ENCODE data around the gene SP2. TPM values are rescaled to one million over a fixed set of nuclear protein-coding genes. Genes with fewer than 3 reads are reported as not detected.

The SP2 gene
- total and polyA plus RNA-seq, 2 donors (not counting 1 experiment from before 2014, with no cell fraction given), result 25.4 to 32.5 TPM

- no peak for DNase-seq
- Histone ChIP-seq H2AFZ (ENCODE audit: insufficient read depth, low read depth, low read length, poor library complexity, severe bottlenecking) (no peak overlapping the region), H3K4me2 (replicated peaks; ENCODE audit: low read depth, low read length, poor library complexity, severe bottlenecking) (no peak overlapping the region), H3K4me3 (ENCODE audit: control extremely low read depth in 1 of 5, extremely low read depth in 1 of 5, insufficient read depth in 1 of 5, low read depth in 2 of 5, low read length in 4 of 5) (no peak overlapping the region), H3K9ac (ENCODE audit: low read length) (no peak overlapping the region), H4K20me1 (ENCODE audit: control insufficient read depth, insufficient read depth, low read length, poor library complexity, severe bottlenecking) (no peaks in the 10 kb centered on the region), H3K27me3 (replicated peaks in 1 of 4; ENCODE audit: control extremely low read depth in 1 of 4, control insufficient read depth in 3 of 4, insufficient read depth in 4 of 4, low read length in 3 of 4) (no peaks in the 10 kb centered on the region), H3K36me3 (replicated peaks in 1 of 2; ENCODE audit: control extremely low read depth in 1 of 2, control insufficient read depth in 1 of 2, extremely low read depth in 1 of 2, insufficient read depth in 2 of 2, low read length in 1 of 2) (peaks cover 17 to 65% of the 10 kb centered on the region in 2 experiments), H3K9me3 (ENCODE audit: control extremely low read depth in 1 of 3, control insufficient read depth in 2 of 3, insufficient read depth in 1 of 3, low read length in 2 of 3) (no peaks in the 10 kb centered on the region), H3K4me1 (ENCODE audit: control insufficient read depth in 2 of 2, insufficient read depth in 2 of 2, low read length in 2 of 2) (no peaks in the 10 kb centered on the region), H3K79me2 (ENCODE audit: control insufficient read depth, insufficient read depth, low read length) (peaks cover 4% of the 10 kb centered on the region), H3K27ac (ENCODE audit: low read length in 2 of 2) (no peak overlapping the region)
- no peak overlapping the region for H3K4me3 Mint-ChIP-seq
- H3K4me1 Mint-ChIP-seq, result no peaks in the 10 kb centered on the region
- 94% methylated on average over 16 of the region's 23 CpGs for WGBS (ENCODE audit: insufficient coverage)
- no peak for TF ChIP-seq CTCF (IDR thresholded peaks at IDR 0.05)
- no peak for TF ChIP-seq EZH2 (IDR thresholded peaks at IDR 0.05; ENCODE audit: borderline replicate concordance, insufficient read depth, low read depth, low read length, poor library complexity, severe bottlenecking)
- ChIA-PET POLR2A (no interaction called here), CTCF (interaction anchor here (1.1 to 1.8 kb wide), 2 partner anchors 22 to 25 kb away, joined by 5 to 6 read pairs; no protein-coding TSS in a partner anchor)
- H3K27me3 Mint-ChIP-seq, result no peaks in the 10 kb centered on the region
- ATAC-seq (ENCODE audit: low read depth), result no peak
- H3K27ac Mint-ChIP-seq, result no peak overlapping the region
- H3K9me3 Mint-ChIP-seq (ENCODE audit: insufficient read depth), result no peaks in the 10 kb centered on the region
- intact Hi-C loops (cut with micrococcal nuclease), result no loop called here
These were observed 29.0 kb downstream of the SP2 start for GRCh38 chr17:47924785-47925677.

DNA sequence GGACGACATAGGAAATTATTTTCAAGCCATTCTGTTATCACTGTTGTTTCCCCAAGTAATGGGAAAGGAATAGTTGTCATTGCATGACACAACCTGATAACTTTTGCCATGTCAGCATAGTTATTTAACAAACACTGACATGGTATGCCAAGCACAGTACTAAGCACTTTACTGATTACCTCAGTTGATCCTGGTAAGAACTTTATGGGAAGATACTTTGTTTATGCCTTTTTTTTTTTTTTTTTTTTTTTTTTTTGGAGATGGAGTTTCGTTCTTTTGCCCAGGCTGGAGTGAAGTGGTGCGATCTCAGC lies 29.6 kb downstream of the SP2 start:
- Histone ChIP-seq H3K4me1 (ENCODE audit: control insufficient read depth in 2 of 2, insufficient read depth in 2 of 2, low read length in 2 of 2) (no peaks in the 10 kb centered on the region), H4K20me1 (ENCODE audit: control insufficient read depth, insufficient read depth, low read length, poor library complexity, severe bottlenecking) (no peaks in the 10 kb centered on the region), H2AFZ (ENCODE audit: insufficient read depth, low read depth, low read length, poor library complexity, severe bottlenecking) (no peak overlapping the region), H3K27ac (ENCODE audit: low read length in 2 of 2) (no peak overlapping the region), H3K9ac (ENCODE audit: low read length) (no peak overlapping the region), H3K4me2 (replicated peaks; ENCODE audit: low read depth, low read length, poor library complexity, severe bottlenecking) (no peak overlapping the region), H3K36me3 (replicated peaks in 1 of 2; ENCODE audit: control extremely low read depth in 1 of 2, control insufficient read depth in 1 of 2, extremely low read depth in 1 of 2, insufficient read depth in 2 of 2, low read length in 1 of 2) (peaks cover 17 to 71% of the 10 kb centered on the region in 2 experiments), H3K79me2 (ENCODE audit: control insufficient read depth, insufficient read depth, low read length) (peaks cover 4% of the 10 kb centered on the region), H3K27me3 (replicated peaks in 1 of 4; ENCODE audit: control extremely low read depth in 1 of 4, control insufficient read depth in 3 of 4, insufficient read depth in 4 of 4, low read length in 3 of 4) (no peaks in the 10 kb centered on the region), H3K9me3 (ENCODE audit: control extremely low read depth in 1 of 3, control insufficient read depth in 2 of 3, insufficient read depth in 1 of 3, low read length in 2 of 3) (no peaks in the 10 kb centered on the region), H3K4me3 (ENCODE audit: control extremely low read depth in 1 of 5, extremely low read depth in 1 of 5, insufficient read depth in 1 of 5, low read depth in 2 of 5, low read length in 4 of 5) (no peak overlapping the region)
- intact Hi-C loops (cut with micrococcal nuclease), result no loop called here
- DNase-seq (no peak), ATAC-seq (ENCODE audit: low read depth) (no peak)
- Mint-ChIP-seq H3K9me3 (ENCODE audit: insufficient read depth) (no peaks in the 10 kb centered on the region), H3K4me1 (no peaks in the 10 kb centered on the region), H3K27me3 (no peaks in the 10 kb centered on the region), H3K27ac (no peak overlapping the region), H3K4me3 (no peak overlapping the region)
- ChIA-PET POLR2A (no interaction called here), CTCF (interaction anchor here (1.8 kb wide), 1 partner anchor 24 kb away, joined by 6 read pairs; no protein-coding TSS in a partner anchor)
- WGBS (ENCODE audit: insufficient coverage), result no CpG with 5 or more reads among the region's 3 CpGs
- TF ChIP-seq EZH2 (IDR thresholded peaks at IDR 0.05; ENCODE audit: borderline replicate concordance, insufficient read depth, low read depth, low read length, poor library complexity, severe bottlenecking) (no peak), CTCF (IDR thresholded peaks at IDR 0.05) (no peak)

All from B cell (primary cell).